Progenitor cell of endocrine pancreas (in vitro differentiated cells): ENCODE data around the gene CPNE2. TPM values are rescaled to one million over a fixed set of nuclear protein-coding genes. Genes with fewer than 3 reads are reported as not detected.

Experiments
- DNase-seq: peaks from one replicate; pipeline ENCODE4 v3.0.0; 2021; ENCODE audit warnings: low spot score; ENCODE audit not compliant: unreplicated experiment
- H3K27ac Mint-ChIP-seq: 2 replicates; pipeline ENCODE4 v1.8.0; 2021; ENCODE audit warnings: mild to moderate bottlenecking, moderate library complexity, mixed read lengths
- H3K27me3 Mint-ChIP-seq: 2 replicates; pipeline ENCODE4 v1.8.0; 2021; ENCODE audit warnings: mixed read lengths
- H3K36me3 Mint-ChIP-seq: 2 replicates; pipeline ENCODE4 v1.8.0; 2022; ENCODE audit warnings: mixed read lengths; ENCODE audit not compliant: insufficient read depth
- H3K4me1 Mint-ChIP-seq: 2 replicates; pipeline ENCODE4 v1.8.0; 2021; ENCODE audit warnings: low read depth, mixed read lengths
- H3K4me3 Mint-ChIP-seq: 2 replicates; pipeline ENCODE4 v1.8.0; 2021; ENCODE audit warnings: low read depth, mild to moderate bottlenecking, moderate library complexity, mixed read lengths
- H3K9me3 Mint-ChIP-seq: 2 replicates; pipeline ENCODE4 v1.8.0; 2021; ENCODE audit warnings: low read depth, mixed read lengths
- total RNA-seq: library from RNA; stranded (reverse); gene quantifications from 2 replicates; pipeline ENCODE4 v1.2.1, GENCODE V29; 2021
- TF ChIP-seq, protein P1 (sequence below): fragments of 200-600 bp; sonication (generic); IDR thresholded peaks from one replicate; pipeline ENCODE4 v1.5.0; 2021; ENCODE audit warnings: antibody characterized with exemption, mild to moderate bottlenecking; ENCODE audit not compliant: unreplicated experiment

CPNE2 gene
- total RNA-seq, 1 donor from 2014 or later: 6.7 TPM

- peaks cover 23% of the 10 kb centered on the region for H3K27me3 Mint-ChIP-seq
- no peak overlapping the region for H3K4me3 Mint-ChIP-seq
- H3K4me1 Mint-ChIP-seq: no peaks in the 10 kb centered on the region
- DNase-seq: no peak
- H3K27ac Mint-ChIP-seq: no peak overlapping the region
- no peaks in the 10 kb centered on the region for H3K36me3 Mint-ChIP-seq
- TF ChIP-seq, protein P1, sequence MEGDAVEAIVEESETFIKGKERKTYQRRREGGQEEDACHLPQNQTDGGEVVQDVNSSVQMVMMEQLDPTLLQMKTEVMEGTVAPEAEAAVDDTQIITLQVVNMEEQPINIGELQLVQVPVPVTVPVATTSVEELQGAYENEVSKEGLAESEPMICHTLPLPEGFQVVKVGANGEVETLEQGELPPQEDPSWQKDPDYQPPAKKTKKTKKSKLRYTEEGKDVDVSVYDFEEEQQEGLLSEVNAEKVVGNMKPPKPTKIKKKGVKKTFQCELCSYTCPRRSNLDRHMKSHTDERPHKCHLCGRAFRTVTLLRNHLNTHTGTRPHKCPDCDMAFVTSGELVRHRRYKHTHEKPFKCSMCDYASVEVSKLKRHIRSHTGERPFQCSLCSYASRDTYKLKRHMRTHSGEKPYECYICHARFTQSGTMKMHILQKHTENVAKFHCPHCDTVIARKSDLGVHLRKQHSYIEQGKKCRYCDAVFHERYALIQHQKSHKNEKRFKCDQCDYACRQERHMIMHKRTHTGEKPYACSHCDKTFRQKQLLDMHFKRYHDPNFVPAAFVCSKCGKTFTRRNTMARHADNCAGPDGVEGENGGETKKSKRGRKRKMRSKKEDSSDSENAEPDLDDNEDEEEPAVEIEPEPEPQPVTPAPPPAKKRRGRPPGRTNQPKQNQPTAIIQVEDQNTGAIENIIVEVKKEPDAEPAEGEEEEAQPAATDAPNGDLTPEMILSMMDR: no peak
- no peaks in the 10 kb centered on the region for H3K9me3 Mint-ChIP-seq
Observed at GRCh38 chr16:57100445-57100844, 8.1 kb downstream of the CPNE2 start.

DNA sequence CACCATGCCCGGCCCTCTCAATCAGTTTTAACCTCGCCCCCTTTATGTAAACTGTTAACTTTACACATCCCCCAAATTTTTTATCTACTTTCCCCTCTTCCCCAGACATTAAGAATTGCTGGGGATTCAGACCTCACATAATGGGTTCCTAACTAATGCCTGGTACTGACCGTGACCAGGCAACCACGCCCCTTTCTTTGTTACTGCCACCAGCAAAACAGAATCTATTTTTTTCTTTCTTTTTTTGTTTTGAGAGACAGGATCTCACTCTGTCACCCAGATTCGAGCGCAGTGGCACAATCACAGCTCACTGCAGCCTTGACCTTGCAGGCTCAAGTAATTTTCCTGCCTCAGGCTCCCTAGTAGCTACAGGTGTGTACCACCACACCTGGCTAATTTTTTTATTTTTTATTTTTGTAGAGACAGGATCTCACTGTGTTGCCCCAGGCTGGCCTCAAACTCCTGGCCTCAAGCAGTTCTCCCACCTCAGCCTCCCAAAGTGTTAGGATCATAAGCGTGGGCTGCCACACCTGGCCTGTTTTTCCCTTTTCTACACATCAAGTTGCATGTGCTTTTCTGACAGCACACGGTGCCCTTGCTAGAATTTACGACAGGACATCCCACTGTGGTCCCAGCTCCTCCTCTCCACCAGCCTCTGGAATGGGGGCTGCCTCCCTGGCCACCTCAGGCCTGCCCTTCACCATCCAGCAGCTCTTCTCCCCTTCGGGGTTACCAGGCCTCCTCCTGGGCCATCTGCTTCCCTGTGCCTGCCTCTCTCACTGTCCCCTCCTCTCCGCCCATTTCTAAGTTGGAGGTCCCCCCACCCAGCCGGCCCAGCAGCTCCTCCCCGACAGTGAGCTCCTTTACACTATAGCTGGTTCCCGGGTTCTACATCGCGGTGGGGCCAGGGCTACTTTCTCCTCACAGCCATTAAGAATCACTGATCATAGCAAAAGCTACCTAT, 10.8 kb downstream of the CPNE2 start:
- TF ChIP-seq, protein P1: no peak
- H3K27ac Mint-ChIP-seq: peak overlapping the region; percentile 41
- no peaks in the 10 kb centered on the region for H3K9me3 Mint-ChIP-seq
- H3K36me3 Mint-ChIP-seq: no peaks in the 10 kb centered on the region
- H3K4me1 Mint-ChIP-seq: no peaks in the 10 kb centered on the region
- no peak overlapping the region for H3K4me3 Mint-ChIP-seq
- H3K27me3 Mint-ChIP-seq: peaks cover 13% of the 10 kb centered on the region
- DNase-seq: no peak

- H3K9me3 Mint-ChIP-seq: no peaks in the 10 kb centered on the region
- TF ChIP-seq, protein P1: no peak
- no peak for DNase-seq
- no peaks in the 10 kb centered on the region for H3K4me1 Mint-ChIP-seq
- no peak overlapping the region for H3K4me3 Mint-ChIP-seq
- H3K36me3 Mint-ChIP-seq: no peaks in the 10 kb centered on the region
- H3K27ac Mint-ChIP-seq: no peak overlapping the region
- peaks cover 3% of the 10 kb centered on the region for H3K27me3 Mint-ChIP-seq
Observed at GRCh38 chr16:57104706-57105105, 12.3 kb downstream of the CPNE2 start.

- Mint-ChIP-seq H3K27me3 (peaks cover 3% of the 10 kb centered on the region), H3K27ac (no peak overlapping the region), H3K4me1 (no peaks in the 10 kb centered on the region), H3K9me3 (no peaks in the 10 kb centered on the region), H3K4me3 (no peak overlapping the region), H3K36me3 (no peaks in the 10 kb centered on the region)
- no peak for DNase-seq
- TF ChIP-seq, protein P1: no peak
Observed at GRCh38 chr16:57105184-57105583, 12.8 kb downstream of the CPNE2 start.

- no peaks in the 10 kb centered on the region for H3K36me3 Mint-ChIP-seq
- peaks cover 3% of the 10 kb centered on the region for H3K27me3 Mint-ChIP-seq
- no peak overlapping the region for H3K4me3 Mint-ChIP-seq
- no peak overlapping the region for H3K27ac Mint-ChIP-seq
- no peaks in the 10 kb centered on the region for H3K9me3 Mint-ChIP-seq
- DNase-seq: no peak
- TF ChIP-seq, protein P1: no peak
- no peaks in the 10 kb centered on the region for H3K4me1 Mint-ChIP-seq
Observed at GRCh38 chr16:57106767-57107166, 14.4 kb downstream of the CPNE2 start.
